GM21717 (cell line): Measurements from ENCODE around the gene IL13RA2.

Experiments
- ATAC-seq: cut with Tn5 transposase; IDR thresholded peaks from one replicate; pipeline ENCODE4 v1.9.1; 2021; ENCODE audit warnings: mild to moderate bottlenecking, moderate library complexity; ENCODE audit not compliant: unreplicated experiment

Gene IL13RA2, protein sequence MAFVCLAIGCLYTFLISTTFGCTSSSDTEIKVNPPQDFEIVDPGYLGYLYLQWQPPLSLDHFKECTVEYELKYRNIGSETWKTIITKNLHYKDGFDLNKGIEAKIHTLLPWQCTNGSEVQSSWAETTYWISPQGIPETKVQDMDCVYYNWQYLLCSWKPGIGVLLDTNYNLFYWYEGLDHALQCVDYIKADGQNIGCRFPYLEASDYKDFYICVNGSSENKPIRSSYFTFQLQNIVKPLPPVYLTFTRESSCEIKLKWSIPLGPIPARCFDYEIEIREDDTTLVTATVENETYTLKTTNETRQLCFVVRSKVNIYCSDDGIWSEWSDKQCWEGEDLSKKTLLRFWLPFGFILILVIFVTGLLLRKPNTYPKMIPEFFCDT

DNA sequence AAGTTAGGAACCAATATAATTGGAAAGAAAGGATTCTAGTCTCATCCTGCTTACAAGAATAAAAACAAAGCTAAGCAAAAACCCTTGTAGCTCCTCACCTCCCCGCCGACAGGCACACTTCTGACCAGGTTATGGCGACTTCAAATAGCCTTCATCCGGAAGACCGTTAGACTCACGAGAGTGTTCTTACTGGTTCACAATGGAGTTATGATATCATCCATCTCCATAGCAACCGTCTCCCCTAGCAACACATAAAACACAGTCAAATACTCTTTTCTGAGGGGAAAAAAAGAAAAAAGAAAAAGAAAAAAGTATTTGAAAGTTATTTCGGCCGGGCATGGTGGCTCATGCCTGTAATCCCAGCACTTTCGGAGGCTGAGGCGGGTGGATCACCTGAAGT lies at the start of gene IL13RA2:
IL13RA2 (minus strand) TSS at position 162 of the 400 bp plus-strand sequence. CDS start 347 bp downstream, outside the sequence.
- no peak for ATAC-seq

DNA sequence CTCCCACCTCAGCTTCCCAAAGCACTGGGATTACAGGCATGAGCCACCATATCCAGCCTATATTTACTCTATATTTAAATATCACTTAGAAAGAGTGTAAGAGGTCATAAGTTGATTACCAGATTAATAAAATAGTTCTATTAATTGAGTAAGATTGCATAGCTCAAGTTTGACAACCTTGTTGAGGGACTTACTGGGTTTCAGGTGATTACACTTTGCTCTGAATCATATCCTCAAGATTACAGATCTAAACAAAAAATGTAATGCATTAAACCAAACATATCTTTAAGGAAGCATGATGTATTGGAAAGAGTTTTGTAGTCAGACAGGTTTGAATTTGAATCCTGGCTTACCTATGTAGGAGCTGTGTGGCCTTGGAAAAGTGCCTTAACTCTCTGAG lies 47.9 kb upstream of the IL13RA2 start:
- ATAC-seq = no peak

DNA sequence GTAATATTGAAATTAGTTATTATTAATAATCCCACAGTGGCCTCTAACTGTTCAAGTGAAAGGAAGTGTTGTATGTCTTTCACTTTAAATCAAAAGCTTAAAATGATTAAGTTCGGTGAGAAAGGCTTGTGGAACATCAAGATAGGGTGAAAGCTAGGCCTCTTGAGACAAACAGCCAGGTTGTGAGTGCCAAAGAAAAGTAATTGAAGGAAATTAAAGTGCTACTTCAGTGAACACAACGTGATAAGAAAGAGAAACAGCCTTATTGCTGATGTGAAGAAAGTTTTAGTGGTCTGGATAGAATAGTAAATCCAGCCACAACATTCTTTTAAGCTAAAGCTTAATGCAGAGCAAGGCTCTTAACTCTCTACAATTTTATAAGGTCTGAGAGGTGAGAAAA lies 42.6 kb upstream of the IL13RA2 start:
- no peak for ATAC-seq

DNA sequence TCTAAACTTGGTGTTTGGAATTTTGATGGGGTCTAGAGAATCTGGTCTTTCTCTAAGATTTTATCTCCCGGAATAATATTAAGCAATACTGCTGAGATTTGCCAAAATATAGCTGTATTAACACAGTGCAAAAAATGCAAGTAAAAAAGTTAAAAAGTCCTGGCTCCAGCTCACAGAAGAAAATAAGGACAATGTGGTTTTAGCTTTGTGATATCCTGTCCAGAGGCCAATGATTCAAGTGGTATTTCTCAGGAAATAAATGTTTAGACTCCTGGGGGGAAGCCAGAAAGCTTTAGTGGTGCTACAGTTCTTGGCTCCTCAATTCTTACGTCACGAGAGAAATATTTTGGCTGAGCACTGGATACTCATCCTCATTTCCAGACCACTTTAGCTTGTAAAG lies 40.9 kb upstream of the IL13RA2 start:
- no peak for ATAC-seq

DNA sequence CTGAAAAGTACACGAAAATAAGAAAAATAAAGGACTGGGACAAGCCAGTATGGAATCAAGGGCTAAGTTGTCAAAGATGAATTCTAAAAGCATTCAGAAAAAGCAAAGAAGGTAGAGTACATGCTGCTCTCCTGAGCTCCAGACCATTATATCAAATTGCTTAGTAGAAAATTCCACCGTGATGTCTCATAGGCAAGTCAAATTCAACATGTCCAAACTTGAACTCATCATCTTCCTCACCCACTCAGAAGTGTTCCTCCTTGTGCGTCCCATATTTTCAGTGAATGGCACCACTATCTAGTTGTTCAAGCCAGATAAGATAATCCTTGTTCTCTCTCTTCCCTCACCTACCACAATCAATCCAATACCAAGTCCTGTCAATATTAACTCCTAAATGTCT lies 37.5 kb upstream of the IL13RA2 start:
- ATAC-seq = no peak

DNA sequence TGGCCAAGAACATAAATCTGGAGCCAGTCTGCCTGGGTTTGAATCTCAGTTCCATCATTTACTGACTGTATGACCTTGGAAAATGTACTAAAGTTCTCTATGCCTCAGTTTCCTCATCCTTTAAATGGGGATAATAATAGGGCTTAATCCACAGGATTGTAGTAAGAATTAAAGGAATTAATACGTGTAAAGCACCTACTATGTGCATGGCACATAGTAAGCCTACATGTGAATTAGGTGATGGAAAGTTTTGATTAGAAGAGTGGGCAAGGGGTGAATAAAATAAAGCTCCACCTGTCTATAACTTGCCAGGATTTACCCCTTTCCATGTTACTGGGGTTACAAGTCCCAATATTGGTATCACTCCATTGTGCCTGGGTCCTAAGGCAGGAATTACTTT lies 35.8 kb upstream of the IL13RA2 start:
- ATAC-seq = no peak

DNA sequence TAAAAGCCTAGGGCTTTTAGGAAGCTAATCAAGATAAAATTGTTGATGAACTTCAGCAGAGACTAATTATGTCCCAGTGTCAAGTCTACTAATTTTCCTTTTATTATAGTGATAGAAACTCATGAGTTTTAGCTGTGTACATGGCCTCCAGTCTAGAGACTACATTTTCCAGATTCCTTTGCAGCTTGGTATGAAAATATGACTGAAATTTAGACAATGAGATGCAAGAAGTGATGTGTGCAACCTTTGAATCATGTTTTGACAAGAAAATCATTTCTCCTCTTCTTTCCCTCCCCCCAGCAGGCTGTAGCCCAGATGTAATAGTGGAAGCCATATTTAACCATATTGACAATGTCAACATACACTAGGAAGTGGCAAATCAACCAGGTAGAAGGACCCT lies 30.3 kb upstream of the IL13RA2 start:
- ATAC-seq = no peak

DNA sequence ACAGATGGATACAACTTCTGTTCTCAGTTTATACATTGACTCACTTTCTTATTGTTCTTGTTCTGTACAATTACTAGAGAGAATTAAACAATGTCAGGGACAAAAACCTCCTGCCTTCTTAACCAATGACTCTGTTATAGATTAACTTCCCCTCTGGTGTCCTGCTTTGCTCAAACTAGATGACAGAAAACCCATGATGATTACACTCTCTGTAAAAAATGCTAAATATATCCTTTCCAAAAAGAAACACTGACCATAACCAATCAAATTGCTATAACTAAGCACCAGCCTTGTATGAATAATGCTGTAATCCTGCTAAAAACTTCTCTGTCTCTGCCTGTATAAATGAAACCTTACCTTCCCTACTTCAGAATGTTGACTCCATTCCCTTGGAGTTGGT lies 29.8 kb upstream of the IL13RA2 start:
- ATAC-seq = no peak

DNA sequence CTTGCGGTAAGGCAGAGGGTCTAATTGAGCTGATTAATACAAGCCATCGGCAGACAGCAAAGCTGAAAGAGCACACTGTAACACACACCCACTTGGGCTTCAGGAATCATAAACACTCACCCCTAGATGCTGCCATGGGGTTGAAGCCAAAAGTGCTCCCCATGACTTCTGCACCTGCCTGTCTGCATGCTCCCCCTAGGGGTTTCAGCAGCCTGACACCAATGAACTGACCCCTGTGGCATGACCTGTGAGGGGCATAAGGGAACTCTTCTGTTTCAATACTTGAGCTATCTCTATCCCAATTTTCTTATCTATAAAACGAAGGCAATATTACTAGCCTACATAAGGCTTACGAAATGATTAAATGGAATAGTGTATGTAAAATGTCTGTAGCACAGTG lies 23.0 kb upstream of the IL13RA2 start:
- ATAC-seq = no peak

DNA sequence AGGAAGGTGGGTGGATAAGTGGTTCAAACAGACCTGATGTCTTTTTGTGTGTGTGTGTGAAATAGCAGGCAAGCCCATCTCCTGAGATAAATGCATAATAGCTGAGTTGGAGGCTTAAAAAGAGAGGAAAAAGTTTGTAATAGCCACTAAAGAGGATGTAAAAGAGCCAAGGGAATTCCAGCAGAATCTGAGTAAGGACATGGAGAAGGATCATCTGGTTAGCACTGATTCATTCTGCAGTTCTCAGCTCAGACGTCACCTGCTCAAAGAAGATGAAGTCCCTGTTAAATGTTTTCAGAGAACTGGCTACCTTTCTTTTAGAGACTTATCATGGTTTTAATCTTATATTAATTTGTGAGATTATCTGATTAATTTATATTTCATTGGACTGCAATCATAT lies 21.0 kb upstream of the IL13RA2 start:
- ATAC-seq = no peak

DNA sequence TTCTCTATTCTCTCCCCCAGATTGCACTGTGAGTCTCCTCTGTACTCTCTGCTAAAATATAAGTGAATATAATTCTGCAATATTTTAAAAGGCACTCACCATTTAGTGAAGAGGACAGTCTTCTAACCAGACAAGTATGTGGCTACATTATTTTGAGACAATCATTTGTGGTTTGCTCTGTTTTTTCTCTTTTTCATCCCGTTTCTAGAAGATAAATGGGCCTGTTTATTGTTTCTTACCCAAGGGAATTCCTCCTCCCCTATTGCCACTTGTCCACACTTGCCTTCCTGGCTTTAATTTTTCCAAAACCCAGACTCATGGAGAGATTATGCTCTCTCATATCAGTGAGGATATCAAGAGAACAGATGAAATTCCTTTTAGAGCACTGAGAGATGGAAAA lies 18.6 kb upstream of the IL13RA2 start:
- no peak for ATAC-seq

DNA sequence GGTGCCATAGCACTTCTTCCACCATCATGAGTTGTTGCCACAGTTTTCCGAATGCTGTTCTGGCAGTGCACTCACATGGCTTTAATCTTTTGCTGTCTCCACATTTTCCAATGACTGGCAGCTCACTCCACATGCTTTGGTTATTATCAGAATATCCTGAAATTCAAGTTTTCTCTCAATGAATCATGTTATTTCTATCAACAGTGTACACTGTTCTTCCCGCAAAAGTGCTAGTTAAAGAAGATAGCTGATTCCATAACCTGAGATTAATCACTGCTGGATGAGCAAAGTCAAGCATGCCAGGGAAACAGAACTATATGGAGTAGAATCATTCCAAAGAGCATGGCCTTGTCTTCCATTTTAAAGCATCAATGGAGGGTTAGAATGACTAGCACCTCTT lies 14.6 kb upstream of the IL13RA2 start:
- ATAC-seq = no peak

DNA sequence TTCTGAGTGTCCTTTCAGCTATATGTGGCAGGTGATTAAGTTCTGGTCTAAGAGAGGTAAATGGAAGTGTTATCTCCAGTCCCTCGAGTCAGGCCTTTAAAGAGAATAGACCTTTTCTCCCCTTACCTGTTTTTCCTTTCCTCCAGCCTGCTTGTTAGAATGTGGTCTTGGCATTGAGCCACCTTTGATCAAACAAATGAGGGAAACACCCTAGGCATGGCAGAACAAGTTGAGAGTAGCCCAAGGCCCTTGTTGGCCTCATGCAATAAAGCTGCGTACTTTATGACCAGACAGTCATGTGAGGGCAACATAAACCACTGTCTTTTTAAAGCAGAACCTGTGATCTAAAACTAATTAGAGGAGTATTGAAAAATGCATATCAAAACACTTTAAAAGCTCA lies 13.2 kb upstream of the IL13RA2 start:
- no peak for ATAC-seq

DNA sequence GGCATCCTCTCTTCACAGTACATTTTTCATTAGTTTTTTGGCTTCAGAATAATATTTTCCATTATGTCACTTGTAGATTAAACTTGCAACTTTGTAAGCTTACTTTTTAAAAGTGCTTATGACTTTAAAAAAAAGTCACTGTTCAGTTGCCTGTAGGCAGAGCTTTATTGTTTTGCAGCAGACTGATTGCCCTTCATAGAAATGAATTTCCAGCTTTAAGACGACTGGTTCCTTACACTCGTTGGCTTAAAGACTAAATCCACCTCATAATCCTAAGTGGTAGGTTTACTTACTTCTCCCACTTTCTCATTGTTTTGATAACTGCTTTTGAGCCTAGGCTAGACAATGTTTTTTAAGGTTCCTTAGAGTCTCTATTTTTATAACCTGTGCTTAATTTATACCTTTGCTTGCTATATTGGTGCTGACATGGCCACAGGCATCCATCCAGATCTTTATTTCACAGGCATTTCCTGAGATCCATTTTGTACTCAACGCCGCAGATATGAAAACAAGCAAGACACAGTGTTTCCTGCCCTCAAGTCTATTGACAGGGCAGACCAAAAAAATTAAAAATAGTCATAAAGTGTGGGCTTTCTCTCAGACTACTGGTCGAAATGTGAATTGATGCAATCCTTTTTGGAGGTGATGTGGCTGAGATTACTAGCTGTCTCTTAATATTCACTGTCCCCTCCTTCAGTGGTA lies 12.6 kb upstream of the IL13RA2 start:
- no peak for ATAC-seq

DNA sequence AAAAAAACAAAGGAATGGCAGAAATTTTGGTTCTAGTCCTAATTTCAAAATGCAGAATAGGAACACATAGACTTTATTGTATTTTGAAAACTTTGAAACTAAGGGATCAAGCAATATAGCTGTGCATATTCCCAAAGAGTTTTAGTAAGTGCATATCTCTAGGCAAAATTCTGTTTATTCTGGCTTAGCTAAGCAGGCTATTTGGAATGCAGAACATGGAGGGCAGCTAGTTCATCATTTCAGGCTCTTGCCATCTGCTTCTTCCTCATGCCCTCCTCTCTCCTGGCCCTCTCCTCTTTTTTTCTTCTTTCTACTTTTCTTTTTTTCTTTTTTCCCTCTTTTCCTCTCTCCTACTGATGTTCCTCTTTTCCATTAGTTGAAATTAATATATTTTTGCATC lies 12.0 kb upstream of the IL13RA2 start:
- no peak for ATAC-seq

DNA sequence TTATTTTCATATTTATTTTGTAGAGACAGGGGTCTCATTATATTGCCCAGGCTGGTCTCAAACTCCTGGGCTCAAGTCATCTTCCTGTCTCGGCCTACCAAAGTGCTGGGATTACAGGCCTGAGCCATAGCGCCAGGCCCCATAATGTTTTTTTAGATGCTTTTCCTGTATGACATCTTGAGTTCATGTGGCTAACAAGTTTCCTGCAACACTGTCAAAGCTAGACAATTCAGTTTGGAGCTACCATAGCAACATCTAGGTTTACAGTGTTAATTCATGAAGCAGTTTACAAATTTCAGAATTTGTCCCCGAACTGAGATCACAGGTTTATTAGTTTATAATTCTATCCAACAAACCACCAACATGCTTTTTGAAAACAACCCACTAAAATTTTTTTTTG lies 6.4 kb upstream of the IL13RA2 start:
- no peak for ATAC-seq

DNA sequence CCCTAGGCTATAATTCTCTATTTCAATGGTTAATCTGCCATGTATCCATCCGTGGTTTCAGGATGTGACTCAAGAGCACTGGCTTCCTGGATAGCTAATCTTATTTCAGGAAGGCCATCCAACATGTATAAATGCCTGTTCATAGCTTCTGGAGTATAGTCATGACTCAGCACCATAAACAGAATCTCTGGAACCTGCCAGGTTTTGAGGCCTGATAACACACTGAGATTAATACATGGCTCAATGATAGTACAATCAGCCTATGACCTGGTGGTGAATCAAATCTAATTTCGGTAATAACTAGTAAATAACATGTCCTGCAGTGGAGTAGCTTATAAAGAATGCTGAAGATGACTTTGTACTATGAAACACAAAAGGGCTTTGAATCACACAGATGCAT lies 5.7 kb upstream of the IL13RA2 start:
- no peak for ATAC-seq

DNA sequence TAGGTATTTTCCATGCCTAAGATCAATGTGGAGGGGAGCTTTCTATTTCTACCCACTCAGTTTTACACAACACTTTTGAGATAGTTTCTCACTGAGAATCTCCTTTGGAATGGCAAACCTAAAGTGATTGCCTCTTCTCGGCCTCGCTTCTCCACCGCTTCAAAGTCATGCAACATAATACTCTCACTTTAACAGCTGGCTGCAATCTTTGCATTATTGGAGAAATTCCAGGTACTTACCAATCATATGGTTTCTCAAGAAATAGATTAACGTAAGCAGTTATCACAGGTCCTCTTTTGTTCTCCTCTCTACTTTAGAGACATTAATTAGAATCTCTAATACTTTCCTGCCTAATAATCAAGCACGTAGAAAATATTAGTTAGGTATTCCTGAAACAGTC lies 3.7 kb upstream of the IL13RA2 start:
- no peak for ATAC-seq

DNA sequence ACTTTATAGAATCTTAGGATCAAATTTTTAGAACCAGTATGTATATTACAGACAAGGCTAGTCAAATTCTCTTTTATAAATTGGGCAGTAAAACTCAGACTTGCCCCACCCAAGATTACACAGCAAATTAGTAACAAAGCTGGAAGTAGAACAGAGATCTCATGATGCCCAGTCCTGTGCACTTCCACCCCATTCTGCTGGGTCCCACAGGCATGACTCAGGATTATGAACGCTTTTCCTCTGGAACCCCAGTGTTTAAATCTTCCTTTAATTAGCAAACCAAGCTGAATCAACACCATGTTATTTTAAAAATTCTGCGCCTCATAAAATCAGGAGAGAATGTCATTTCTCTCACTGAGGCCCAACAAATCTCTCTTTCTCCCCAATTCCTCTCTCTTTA lies 1.5 kb upstream of the IL13RA2 start:
- ATAC-seq = no peak

DNA sequence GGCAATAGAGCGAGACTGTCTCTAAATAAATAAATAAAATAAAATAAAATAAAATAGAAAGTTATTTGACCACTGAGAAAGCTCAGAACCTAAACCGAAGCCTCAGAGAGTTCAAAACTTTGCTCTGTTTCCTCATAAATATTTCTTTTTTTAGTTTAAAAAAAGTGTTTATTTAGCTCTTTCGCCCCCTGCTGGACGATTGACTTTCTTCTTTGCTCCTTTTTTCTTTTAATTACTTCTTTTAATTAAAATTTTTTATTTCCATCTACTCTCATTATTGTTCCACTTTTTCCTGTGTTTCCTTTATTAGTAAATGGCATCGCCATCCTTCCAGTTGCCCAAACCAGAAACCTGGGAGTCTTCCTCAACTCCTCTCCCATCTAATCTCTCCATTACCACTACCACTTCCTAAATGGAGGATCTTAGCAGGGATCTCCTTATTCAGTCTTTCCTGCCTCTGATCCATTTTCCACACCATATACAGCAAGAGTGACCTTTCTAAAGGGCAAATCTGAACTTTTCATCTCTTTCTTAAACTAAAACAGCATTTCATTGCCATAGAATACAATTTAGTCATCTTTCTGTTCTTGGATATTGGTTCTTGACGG lies 728 bp upstream of the IL13RA2 start:
- no peak for ATAC-seq

DNA sequence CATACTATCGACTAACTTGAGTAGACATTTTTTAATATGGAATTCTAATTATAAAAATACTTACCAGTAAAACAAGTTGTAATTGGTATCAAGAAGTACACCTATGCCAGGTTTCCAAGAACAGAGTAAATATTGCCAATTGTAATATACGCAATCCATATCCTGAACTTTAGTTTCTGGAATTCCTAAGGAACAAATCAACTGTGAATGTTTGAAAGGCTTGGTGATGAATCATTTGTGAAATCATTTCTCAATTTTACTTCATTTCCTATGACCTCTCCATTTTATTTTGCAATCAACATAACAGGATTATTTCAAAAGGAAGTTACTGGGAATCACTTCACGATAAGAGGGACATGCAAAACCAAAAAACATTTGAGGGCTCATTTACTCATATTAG lies 3.7 kb downstream of the IL13RA2 start:
- ATAC-seq = no peak

DNA sequence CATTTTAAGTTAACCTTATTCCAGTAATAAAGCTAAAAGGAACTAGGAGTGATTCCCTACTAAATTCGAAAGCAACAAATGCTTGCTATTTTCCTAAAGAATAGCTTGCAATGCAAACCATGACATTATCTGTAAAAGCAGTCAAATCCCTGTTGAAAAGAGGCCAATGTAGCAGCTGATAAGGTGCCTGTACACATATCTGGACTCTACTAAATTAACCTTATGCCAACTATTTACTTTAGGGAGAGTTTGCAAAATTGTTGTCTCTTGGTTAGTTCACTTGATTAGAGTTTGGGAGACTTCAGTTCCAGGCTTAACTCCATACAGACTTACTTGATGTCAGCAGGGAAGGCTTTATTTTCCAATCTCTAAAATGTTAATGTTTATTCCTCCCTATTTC lies 6.0 kb downstream of the IL13RA2 start:
- ATAC-seq = no peak
